ENCODE data around the gene CDH4. TPM values are rescaled to one million over a fixed set of nuclear protein-coding genes. Genes with fewer than 3 reads are reported as not detected.

The CDH4 gene
- total and polyA plus RNA-seq, 2 of the 4 experiments (the other 2 are of a cell fraction), result 1.6 to 3.5 TPM

DNA sequence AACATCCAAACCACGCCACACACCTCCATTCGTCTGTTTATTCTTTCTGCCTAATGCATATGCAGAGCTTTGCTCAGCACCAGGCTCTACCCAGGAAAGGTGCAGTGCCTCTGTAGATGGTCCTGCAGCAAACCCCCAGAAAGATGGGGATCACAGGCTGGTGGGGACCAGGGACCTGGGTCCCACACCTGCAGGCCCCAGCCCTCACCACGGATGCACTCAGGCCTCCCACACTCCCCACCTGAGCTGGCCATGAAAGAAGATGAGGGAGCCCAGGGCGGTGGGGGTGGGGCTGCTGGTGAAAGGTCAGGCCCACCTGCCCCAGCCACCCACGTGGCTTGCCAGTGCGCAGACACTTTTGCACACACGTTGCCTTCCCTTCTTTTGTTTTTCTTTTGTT, 595.9 kb downstream of the CDH4 start:
- no peak overlapping the region for H2AFZ ChIP-seq (replicated peaks; ENCODE audit: low read length, poor library complexity)
- no peak overlapping the region for H2BK5ac ChIP-seq (ENCODE audit: low read depth, low read length, poor library complexity, severe bottlenecking)
- in situ Hi-C loops (cut with MboI; ENCODE audit: low sequenced_read_pairs), result no loop called here
- 97% methylated on average over 6 of the region's 7 CpGs; no CpG with 5 or more reads in 1 of the 2 experiments for whole genome bisulfite sequencing, 2 experiments (ENCODE audit: extremely low coverage in 2 of 2, insufficient read length in 1 of 2)
- ATAC-seq (ENCODE audit: low read depth), result no peak
- H4K91ac ChIP-seq (ENCODE audit: insufficient read depth, low read depth, low read length), result no peak overlapping the region
- H3K27ac ChIP-seq (ENCODE audit: insufficient read depth, low read length), result no peak overlapping the region
- no peak overlapping the region for H2BK15ac ChIP-seq (ENCODE audit: low read depth, low read length)
- intact Hi-C loops (cut with micrococcal nuclease), result no loop called here
- H3K14ac ChIP-seq (replicated peaks; ENCODE audit: low read depth, low read length), result no peak overlapping the region
- H2AK9ac ChIP-seq (replicated peaks; ENCODE audit: low read depth, low read length, poor library complexity), result no peak overlapping the region
- no peak for TF ChIP-seq SMC3 (IDR thresholded peaks at IDR 0.05; ENCODE audit: low read depth, low read length)
- no peak for TF ChIP-seq MAFK (IDR thresholded peaks at IDR 0.05; ENCODE audit: low read depth, low read length)
- TF ChIP-seq, protein P1, sequence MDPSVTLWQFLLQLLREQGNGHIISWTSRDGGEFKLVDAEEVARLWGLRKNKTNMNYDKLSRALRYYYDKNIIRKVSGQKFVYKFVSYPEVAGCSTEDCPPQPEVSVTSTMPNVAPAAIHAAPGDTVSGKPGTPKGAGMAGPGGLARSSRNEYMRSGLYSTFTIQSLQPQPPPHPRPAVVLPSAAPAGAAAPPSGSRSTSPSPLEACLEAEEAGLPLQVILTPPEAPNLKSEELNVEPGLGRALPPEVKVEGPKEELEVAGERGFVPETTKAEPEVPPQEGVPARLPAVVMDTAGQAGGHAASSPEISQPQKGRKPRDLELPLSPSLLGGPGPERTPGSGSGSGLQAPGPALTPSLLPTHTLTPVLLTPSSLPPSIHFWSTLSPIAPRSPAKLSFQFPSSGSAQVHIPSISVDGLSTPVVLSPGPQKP (IDR thresholded peaks at IDR 0.05; ENCODE audit: borderline replicate concordance, low read depth, low read length), result no peak
- no peak for TF ChIP-seq FOS (IDR thresholded peaks at IDR 0.05; ENCODE audit: low read depth, low read length)
- no peak for TF ChIP-seq RAD21 (IDR thresholded peaks at IDR 0.05; ENCODE audit: low read length)
- no peak for TF ChIP-seq RCOR1 (IDR thresholded peaks at IDR 0.05; ENCODE audit: insufficient replicate concordance, low read length)
- no peak for TF ChIP-seq BHLHE40 (IDR thresholded peaks at IDR 0.05; ENCODE audit: low read depth, low read length)
- TF ChIP-seq MAZ (IDR thresholded peaks at IDR 0.05; ENCODE audit: borderline replicate concordance, low read depth, low read length), result no peak
- TF ChIP-seq POLR2A (IDR thresholded peaks at IDR 0.05; ENCODE audit: low read depth, low read length), result no peak
- TF ChIP-seq CEBPB (IDR thresholded peaks at IDR 0.05; ENCODE audit: low read depth, low read length), result no peak
- no peak for TF ChIP-seq CTCF (conservative IDR thresholded peaks at IDR 0.05; ENCODE audit: low read depth, low read length)
- TF ChIP-seq, protein P2, sequence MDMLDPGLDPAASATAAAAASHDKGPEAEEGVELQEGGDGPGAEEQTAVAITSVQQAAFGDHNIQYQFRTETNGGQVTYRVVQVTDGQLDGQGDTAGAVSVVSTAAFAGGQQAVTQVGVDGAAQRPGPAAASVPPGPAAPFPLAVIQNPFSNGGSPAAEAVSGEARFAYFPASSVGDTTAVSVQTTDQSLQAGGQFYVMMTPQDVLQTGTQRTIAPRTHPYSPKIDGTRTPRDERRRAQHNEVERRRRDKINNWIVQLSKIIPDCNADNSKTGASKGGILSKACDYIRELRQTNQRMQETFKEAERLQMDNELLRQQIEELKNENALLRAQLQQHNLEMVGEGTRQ (IDR thresholded peaks at IDR 0.05; ENCODE audit: low read depth, low read length), result no peak
- no peak for TF ChIP-seq NFE2L2 (IDR thresholded peaks at IDR 0.05; ENCODE audit: low read depth, low read length)
- TF ChIP-seq RFX5 (IDR thresholded peaks at IDR 0.05; ENCODE audit: low read depth, low read length), result no peak
- no peak for TF ChIP-seq CHD1 (IDR thresholded peaks at IDR 0.05; ENCODE audit: low read depth, low read length)
- TF ChIP-seq MXI1 (IDR thresholded peaks at IDR 0.05; ENCODE audit: borderline replicate concordance, low read depth, low read length), result no peak
- no peak overlapping the region for H3K4me2 ChIP-seq (ENCODE audit: low read depth, low read length)
- BruUV-seq (replicated peaks), result no TSS peak
- H4K8ac ChIP-seq (ENCODE audit: low read depth in 2 of 2, low read length in 2 of 2), result no peak overlapping the region
- H3K79me1 ChIP-seq (ENCODE audit: low read depth in 1 of 2, low read length in 2 of 2), result no peaks in the 10 kb centered on the region
- H3K4me3 ChIP-seq (ENCODE audit: insufficient read depth, low read depth, low read length), result no peak overlapping the region
- H4K5ac ChIP-seq (ENCODE audit: low read depth, low read length), result no peak overlapping the region
- H3K27me3 ChIP-seq (ENCODE audit: control insufficient read depth, insufficient read depth, low read length), result peaks cover 5% of the 10 kb centered on the region; the same call in 1 of the 2 replicates
- no peak overlapping the region for H2BK20ac ChIP-seq (ENCODE audit: low read depth, low read length)
- H3K4me1 ChIP-seq (ENCODE audit: control insufficient read depth, insufficient read depth, low read length), result no peaks in the 10 kb centered on the region
- no peak overlapping the region for H2AK5ac ChIP-seq (ENCODE audit: low read depth, low read length)
- H4K20me1 ChIP-seq (ENCODE audit: insufficient read depth, low read length), result no peaks in the 10 kb centered on the region
- ChIA-PET POLR2A (ENCODE audit: unreplicated experiment) (no interaction called here), CTCF (no interaction called here)
- H3K18ac ChIP-seq (ENCODE audit: low read depth, low read length), result no peak overlapping the region
- no peaks in the 10 kb centered on the region for H3K9me1 ChIP-seq (ENCODE audit: insufficient read depth, low read length)
- no peaks in the 10 kb centered on the region for H3K36me3 ChIP-seq (ENCODE audit: control insufficient read depth, insufficient read depth, low read length)
- no peak overlapping the region for H3K4ac ChIP-seq (ENCODE audit: low read depth, low read length)
- H2BK120ac ChIP-seq (ENCODE audit: low read depth, low read length), result no peak overlapping the region
- DNase-seq, result no peak
- H3K9me3 ChIP-seq (ENCODE audit: control insufficient read depth, insufficient read depth, low read length), result no peaks in the 10 kb centered on the region; the same call in 1 of the 2 replicates
- H3K9ac ChIP-seq (ENCODE audit: low read depth, low read length), result no peak overlapping the region
- dilution Hi-C loops (cut with HindIII; ENCODE audit: low sequenced_read_pairs, unreplicated experiment), result no loop called here
- no peak overlapping the region for H3K23ac ChIP-seq (ENCODE audit: low read depth, low read length)
- no peak overlapping the region for H3K56ac ChIP-seq (ENCODE audit: extremely low read depth, insufficient read depth, low read length)

Measured in IMR-90 (cell line).